Inflammatory macrophage (primary cell): ENCODE measurements around the gene NECTIN4.
A peak's percentile ranks its signal among the peaks of the same experiment; 100 is the strongest.
"Not testable (repeated sequence)": the region's sequence is repeated elsewhere in the genome, so short reads cannot be mapped to it uniquely, and the experiment has no call there.

Experiments
- DNase-seq, 2 donors: peaks; one replicate each; pipeline ENCODE4 v3.0.0-alpha.2; 2020 to 2022

The NECTIN4 gene

DNA sequence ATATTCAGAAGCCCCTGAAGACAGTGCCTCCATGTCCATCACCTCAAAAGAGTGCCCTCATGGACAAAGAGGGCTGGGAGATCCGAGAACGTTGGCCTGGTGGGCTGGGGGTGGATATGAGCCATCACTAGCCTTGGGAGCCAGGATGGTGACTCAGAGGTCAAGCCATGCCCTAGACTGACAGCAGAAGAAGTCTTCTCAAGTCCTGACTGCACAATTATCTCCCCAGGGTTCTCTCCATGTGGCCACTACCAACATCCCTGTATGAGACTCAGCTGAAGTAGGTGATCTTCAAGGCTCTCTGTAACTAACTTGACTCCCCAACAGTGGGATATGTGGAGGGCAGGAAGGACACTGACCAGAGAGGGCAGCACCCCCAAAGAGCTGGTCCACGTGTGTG, 36.5 kb downstream of the NECTIN4 start:
- DNase-seq: no peak

DNA sequence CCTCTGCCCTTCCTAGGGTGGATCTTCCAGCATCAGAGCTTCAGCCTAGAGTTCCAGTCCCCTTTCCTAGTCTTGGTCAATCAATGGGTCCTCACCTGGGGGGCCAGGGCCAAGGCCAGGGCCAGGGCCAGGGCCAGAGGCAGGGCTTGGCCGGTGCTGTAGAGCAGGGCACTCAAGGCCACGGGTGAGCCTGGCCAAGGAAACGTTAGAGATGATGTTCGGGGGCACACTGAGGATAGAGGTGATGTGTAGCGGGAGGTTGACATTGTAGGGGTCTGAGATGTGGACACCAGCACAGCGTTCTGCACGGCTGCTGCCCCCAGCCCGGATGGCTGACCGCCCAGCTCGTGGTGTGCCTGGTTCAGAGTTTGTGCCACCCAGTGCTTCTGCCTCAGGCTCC, 38.1 kb downstream of the NECTIN4 start:
- DNase-seq: no peak

DNA sequence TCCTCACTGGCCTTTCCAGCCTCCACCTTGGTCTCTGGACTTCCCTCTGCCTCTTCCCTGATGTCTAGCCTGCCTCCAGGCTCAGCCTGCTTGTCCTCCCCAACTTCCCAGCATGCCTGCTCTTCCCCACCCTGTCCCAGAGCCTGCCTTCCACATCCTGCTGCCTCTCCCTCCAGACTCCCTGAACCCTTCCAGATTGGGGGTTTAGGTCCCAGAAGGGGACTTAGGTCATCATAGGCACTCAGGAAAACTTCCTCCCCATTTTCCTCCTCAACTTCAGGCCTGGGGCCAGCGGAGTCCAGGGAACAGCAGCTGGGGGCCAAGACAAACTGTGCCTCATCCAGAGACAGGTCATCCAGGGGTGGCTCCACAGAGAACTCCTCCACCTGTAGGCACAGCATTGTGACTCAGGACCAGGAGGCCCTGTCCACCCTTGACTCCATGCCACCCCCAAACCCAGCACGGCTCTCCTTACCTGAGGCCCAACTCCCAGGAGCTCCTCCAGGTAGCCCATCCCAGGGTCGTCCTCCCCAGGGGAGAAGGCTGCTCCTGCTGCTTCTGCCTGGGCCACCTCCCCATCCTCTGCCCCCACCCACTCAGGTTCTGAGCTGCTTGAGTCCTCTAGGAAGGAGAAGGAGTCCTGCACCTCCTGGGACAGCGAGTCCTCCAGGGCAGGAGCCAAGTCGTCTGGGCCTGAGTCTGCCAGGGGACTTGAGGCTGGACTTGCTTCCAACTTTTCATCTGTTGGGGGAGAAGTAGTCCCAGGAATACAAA, 40.2 kb downstream of the NECTIN4 start:
- no peak for DNase-seq

DNA sequence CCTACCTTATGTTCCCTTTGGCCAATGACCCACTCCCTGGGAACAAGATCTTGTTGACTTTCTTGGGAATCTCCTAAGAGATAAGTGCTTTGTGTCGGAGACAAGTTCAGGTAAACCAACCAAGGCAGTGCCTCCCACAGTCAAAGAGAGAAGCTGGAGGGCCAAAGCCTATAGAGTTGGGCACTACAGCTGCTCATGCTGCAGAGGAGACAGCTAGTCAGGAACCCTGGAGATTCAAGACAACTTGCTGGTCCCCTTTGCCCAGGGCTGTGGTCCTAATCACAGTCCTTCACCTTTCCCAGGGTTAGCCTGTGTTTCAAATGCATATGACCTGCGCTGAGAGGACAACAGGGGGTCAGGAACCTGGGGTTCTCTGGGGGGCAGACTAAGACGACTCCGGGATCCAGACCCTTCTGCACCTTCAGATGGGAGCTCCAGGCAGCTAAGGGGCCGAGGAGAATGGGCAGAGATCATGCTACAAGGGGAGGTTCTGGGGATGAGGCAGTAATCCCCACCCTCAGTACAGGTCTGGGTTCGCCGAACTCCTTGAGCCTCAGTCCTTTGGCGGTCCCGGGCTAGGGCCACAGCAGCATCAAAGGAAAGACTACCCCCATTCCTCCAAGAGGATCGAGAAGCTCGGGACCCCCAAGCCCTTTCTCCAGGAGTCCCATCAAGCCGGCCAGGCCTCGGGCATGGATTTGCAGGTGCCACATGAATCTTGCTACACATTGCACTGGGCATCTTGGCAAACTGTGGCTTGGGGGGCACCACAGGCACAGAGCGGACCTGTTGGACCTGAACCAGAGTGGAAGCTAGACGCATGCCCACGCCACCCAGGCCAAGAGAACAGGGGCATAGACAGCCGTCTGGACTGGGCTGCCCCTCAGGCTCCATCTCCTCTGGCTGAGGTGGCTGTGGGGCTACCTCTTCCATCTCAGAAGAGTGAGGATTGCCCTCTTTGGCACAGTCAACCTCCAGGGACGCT, 41.6 kb downstream of the NECTIN4 start:
- no peak for DNase-seq

DNA sequence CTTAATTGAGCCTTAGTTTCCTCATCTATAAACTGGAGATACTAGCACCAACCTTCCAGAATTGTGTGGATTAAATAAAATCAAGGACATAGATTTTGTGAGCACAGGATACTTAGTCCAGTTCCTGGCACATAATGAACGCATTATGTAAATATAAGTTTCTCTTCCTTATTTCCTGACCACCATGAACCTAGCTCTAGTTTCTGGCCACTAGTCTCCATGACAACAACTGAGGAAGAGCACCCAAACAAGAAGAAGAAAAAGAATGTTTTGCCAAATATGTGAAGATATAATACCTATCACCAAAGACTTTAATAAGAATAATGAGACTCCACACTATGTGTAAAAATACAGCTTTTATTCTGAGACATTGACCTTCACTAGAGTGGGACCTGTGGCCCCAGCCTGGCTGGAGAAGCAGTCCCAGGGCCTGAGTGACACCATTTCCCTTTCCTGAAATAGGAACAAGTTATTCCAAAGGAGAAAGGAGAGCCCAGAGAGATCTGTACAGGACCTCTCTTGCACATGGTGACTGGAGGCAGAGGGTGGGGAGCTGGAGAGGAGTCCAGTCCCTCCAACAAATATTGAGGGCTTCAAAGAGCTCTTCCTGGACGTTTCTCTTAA, 42.6 kb downstream of the NECTIN4 start:
- DNase-seq: peak; percentile 79 to 84

DNA sequence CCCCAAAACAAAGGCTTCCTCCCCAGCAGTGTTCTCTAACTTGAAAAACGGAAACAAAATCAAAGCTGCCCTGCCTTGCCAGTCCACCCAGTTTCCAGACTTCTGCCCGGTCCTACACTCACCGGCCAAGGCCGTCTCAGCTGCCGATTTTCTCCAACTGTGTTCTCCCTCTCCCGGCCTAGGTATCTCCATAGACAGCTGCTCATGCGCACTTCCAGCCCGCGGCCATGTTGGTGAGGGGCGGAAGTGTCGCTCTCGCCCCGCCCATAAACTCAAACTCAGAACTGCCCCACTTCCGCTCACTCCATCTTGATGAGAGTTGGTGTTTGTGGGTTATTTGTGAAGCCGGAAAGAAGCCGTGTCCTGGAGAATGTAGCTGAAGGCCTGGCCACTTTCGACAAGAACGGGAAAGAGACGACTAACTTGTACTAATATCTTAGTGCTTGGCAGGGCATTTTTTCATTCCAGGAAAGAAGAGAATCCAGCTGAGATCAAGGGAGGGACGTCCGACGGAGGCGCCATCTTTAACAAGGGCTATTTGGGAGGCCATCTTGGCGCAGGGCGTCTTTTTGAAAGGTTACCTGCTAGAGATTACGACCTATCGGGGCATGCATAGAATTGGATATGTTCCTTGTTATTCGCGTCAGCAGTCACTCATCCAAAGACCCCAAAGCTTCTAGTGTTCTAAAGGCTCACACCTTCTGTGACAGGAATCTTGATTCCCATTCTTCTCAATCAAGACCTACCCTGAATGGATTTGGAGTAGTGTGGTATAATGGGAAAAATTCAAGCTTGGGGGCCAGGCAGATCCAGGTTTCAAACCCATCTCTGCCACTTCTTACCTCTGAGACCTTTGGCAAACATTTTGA, 43.4 kb downstream of the NECTIN4 start, which contains the start of gene USF1:
USF1 (minus strand) TSS at position 242 of the 869 bp plus-strand sequence. CDS start 2,702 bp downstream, outside the sequence.
- DNase-seq: peak; percentile 96 to 97

DNA sequence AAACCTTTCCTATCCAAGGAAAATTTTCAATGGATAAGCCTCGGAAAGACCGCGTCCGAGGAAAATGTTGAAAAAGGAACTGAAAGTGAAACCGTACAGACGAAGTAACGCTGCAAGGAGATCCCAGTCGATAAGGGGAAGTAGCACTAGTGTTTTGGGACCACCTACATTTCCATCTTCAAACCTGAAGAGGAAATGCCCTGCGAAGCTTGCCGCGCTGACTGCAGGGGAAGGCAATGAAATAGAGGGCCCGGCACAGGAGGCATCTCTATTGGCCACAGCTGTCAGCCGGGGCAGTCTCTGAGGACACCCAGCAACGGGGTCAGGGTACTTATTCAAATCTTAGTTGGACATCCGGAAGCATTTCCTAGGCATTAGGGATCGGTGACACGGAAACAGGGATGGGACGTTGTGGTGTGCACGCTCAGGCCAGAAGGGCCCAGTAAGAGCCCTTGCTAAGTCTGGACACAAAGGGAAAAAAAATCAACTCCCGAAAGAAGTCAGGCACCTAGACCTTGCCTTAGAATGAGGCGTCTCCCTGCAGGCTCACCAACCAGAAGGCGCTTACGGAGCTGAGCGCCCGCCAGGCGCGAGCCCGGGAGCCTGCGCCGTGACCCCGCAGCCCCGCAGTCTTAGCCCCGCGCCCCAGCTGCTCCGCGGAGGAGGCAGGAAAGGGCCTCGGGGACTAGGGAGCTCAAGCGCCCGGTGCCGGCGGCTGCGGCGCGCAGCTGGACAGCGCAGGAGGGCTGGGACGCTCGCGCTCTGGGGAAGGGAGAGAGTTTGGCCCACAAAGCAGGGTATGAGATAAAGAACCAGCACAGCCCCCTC, 44.2 kb downstream of the NECTIN4 start:
- peak; percentile 91 to 92 for DNase-seq

DNA sequence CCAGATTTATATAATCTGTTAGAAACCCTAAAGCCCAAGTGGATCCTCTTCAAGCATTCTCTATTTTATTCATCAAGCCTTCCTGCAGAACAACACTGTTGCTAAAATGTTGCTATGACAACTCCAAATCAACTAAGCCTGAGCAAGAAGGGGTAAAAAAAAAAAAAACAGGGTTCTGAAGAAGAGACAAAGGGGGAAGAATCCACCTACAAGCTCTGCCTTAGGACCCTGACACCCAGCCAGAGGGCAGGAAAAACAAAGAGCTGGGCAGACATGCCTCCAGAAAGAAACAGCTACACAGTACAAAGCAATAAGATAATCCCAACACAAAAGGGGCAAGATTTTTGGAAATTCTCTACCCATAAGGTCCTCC, 44.8 kb downstream of the NECTIN4 start:
- DNase-seq: no peak

DNA sequence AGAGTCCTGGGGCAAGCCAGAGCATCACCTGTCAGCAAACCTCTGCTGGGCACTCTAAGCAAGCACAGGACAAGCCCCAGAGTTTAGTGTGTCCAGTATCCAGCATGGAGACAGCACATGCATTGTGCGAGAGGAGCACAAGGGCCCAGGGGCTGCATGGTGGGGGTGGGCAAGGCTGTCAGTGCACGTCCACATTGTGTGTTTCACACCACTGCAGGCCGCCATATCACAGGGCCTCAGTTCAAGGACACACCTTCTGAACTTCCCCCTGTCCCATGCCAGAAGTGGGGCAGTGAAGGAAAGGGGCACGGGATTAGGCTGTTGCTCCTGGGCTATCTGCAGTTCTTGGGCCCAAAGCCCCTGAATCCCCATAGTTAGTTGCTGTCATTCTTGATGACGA, 49.8 kb downstream of the NECTIN4 start:
- DNase-seq: no peak

DNA sequence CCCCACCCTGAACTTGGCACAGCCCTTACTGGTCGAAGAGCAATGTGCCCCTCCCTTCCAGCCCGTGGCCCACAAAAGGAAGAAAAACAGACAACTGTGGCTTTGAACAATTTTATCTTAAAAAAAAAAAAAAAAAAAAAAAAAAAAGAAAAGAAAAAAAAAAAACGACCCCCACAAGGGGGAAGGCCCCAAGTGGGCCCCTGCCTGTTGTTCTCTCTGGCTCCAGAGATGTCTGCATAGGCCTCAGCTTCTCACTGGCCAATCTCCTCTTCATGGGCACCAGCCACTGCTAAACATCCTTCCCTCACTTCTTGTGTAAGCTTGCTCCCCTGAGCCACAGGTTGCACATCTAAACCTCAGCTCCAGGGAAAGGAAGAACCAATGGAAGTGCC, 50.2 kb downstream of the NECTIN4 start:
- no peak for DNase-seq

DNA sequence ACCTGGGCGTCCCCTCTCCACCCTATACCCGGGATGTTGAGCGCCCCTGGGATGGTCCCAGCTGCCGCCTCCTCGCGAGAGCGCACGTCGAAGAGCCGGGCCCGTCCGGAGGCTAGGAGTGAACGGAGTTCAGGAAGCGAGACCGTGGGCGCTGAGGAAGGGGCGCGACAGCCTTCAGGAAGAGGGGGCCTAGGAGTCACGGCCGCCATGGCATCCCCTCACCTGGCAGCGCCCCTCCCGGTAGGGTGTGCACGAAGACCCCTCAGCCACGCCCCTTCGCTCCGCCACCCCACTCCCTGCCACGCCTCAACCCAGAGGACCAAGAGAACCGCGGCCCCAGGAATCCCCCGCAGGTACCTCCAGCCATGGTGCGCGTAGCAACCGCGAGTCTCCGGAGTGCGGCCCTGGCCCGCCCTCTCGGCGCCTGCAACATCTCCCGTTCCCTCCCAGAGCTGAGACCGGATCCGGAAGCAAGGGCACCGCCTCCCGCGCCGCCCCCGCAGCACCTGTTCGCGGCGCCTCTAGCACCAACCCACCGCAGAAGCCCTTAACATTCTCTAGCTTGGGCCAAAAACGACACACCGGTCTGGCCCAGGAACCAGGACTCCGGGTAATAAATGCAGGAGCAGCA, 50.7 kb downstream of the NECTIN4 start, which contains the start of gene TSTD1:
TSTD1 (minus strand) TSS at position 442 of the 631 bp plus-strand sequence; CDS start at position 367, 75 bp downstream.
- DNase-seq: peak; percentile 55 to 69

DNA sequence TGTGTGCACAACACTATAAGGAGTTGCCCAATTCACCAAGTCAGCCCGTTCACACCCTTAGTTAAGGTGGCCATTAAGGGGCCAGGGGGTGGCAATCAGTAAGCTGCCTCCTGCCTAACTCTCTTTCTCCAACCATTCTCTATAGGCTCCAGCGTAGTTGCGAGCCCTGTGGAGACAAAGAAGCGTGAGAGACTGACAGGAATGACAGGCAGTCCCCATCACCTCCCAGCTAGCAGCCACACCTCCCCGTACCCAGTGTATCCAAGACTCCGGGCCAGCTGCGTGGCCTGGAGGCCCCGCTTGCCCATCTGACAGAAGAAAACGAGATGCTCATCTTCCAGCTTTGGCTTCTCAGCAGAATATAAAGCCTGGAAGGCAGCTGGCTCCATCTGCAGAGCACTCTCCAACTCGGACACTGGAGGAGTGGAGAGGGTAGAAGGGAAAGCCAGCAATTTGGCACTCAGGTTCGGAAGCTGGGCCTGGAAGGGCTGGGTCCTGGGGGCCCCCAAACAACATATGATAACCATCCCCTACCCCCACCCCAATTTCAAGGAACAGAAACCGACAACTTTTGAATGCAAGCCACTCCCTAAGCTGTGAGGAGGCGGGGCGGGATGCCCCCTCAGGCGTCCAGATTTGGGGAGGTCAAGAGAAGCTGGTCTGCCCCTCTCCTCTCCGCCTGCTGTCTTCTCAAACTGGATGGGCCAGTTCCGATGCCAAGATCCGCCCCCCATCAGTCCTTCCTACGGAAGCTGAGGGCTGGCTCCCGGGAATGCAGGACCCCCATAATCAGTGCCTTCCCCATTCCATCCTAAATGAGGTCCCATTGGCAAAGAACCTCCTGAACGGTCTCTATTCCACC, 51.5 kb downstream of the NECTIN4 start:
- DNase-seq: no peak

DNA sequence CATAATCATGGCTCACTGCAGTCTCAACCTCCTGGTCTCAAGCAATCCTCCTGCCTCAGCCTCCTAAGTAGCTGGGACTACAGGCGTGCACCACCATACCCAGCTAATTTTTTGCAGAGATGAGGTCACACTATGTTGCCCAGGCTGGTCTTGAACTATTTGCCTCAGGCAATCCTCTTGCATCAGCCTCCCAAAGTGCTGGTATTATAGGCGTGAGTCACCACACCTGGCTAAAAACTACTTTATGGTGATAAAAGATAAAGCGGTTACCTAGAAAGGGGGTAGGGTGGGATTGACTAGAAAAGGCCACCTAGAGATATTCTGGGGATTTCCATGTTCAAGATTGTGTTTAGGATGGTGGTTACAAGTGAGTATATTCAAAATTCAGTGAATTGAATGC, 55.6 kb downstream of the NECTIN4 start:
- DNase-seq: no peak

DNA sequence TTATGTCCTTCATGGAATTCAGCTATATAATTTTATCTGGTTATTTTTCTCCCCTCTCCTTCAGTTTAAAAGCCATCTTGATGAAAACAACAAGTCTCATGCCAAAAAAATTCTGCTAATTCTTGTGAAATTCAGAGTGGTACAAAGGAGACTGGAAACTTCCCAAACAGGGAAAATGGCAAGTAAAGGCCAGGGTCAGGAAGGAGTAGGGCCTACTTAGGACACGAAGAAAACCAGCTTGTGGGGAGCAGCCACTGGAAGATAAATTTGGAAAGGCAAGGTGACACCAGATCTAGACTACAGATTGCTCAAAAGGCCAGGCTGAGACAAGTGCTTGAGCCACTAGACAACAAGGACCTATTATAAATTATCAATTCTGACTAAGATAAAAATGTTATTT, 56.9 kb downstream of the NECTIN4 start:
- DNase-seq: no peak

DNA sequence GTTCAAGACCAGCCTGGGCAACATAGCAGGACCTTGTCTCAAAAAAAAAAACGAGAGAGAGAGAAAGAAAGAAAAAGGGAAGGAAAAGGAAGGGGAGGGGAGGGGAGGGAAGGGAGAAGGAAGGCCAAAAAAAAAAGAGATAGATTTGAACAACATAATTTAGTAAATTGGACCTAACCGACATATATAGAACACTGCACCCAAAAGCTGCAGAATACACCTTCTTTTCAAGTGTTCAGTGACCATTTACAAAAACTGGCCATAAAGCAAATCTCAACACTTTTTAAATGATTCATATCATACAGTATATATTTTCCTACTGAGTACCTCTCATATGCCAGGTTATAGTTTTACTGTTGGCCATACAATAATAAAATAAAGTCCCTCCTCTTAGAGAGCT, 57.5 kb downstream of the NECTIN4 start:
- DNase-seq: no peak

DNA sequence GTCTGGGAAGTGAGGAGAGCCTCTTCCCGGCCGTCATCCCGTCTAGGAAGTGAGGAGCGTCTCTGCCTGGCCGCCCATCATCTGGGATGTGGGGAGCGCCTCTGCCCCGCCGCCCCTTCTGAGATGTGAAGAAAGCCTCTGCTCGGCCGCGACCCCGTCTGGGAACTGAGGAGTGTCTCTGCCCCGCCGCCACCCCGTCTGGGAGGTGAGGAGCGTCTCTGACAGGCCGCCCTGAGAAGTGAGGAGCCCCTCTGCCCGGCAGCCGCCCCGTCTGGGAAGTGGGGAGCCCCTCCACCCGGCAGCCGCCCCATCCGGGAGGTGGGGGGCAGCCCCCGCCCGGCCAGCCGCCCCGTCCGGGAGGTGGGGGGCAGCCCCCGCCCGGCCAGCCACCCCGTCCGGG, 59.9 kb downstream of the NECTIN4 start:
- DNase-seq: not testable (repeated sequence)

DNA sequence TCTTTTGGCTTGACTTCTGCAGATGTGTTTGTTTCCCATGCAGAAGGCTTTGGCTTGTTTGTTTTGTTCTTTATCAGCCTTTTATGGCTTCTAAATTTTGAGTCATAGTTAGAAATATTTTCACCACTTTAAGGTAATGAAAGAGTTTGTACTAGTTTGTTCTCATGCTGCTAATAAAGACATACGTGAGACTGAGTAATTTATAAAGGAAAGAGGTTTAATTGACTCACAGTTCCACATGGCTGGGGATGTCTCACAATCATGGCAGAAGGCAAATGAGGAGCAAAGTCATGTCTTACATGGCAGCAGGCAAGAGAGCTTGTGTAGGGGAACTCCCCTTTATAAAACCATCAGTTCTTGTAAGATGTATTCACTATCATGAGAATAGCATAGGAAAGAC, 62.4 kb downstream of the NECTIN4 start:
- DNase-seq: not testable (repeated sequence)

DNA sequence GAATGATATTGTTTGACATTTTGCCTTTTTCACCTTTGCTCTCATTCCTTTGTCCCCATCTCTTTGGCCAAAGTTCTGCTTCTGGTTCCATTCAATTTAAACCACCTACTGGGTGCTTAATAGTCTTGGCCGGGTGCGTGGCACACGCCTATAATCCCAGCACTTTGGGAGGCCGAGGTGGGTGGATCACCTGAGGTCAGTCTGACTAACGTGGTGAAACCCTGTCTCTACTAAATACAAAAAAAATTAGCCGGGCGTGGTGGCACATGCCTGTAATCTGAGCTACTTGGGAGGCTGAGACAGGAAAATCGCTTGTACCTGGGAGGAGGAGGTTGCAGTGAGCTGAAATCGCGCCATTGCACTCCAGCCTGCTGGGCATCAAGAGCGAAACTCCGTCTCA, 66.9 kb downstream of the NECTIN4 start:
- not testable (repeated sequence) for DNase-seq

DNA sequence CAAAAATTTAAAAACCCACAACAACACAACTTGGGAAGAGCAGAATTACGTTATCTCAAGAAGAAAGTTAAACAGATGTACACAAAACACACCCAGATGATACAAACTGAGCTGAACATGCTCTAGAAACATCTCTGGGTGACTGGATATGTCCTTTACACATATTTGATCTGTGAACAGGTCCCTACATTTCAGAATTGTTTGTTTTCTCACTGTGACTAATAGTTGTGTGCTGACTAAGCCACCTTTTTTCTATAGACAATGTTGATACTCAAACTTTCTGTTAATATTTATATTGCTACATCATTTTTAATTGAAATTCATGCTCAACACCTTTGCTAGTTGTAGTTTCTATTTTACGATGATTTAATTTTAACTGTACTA, 67.4 kb downstream of the NECTIN4 start:
- DNase-seq: no peak
